Stimulated activated CD4-positive, alpha-beta T cell treated with anti-CD3 and anti-CD28 coated beads, Interleukin-15, amount 100 ng/mL, for 24 hours (primary cell): ENCODE measurements around the gene OR5P2.
A peak's percentile ranks its signal among the peaks of the same experiment; 100 is the strongest.
"Not testable (repeated sequence)": the region's sequence is repeated elsewhere in the genome, so short reads cannot be mapped to it uniquely, and the experiment has no call there.

ENCODE experiments used
- DNase-seq: peaks from one replicate; pipeline ENCODE4 v3.0.0-alpha.2; 2020

OR5P2 gene

GRCh38 chr11:7796842-7797241 lies at the start of gene OR5P2:
OR5P2 (minus strand) TSS chr11:7796942; CDS start chr11:7796942, 0 bp downstream.
- no peak for DNase-seq

GRCh38 chr11:7846003-7846402 lies 49.3 kb upstream of the OR5P2 start:
- no peak for DNase-seq

- DNase-seq = no peak
Measured at GRCh38 chr11:7844986-7845385, 48.2 kb upstream of the OR5P2 start.

GRCh38 chr11:7844521-7844920 lies 47.8 kb upstream of the OR5P2 start:
- DNase-seq = no peak

- DNase-seq = no peak
Measured at GRCh38 chr11:7840578-7840977, 43.8 kb upstream of the OR5P2 start.

GRCh38 chr11:7833527-7833926 lies 36.8 kb upstream of the OR5P2 start:
- DNase-seq = no peak

- no peak for DNase-seq
Measured at GRCh38 chr11:7830740-7831139, 34.0 kb upstream of the OR5P2 start, which contains the start of gene OR5P3. OR5P3 (minus strand) TSS chr11:7830840.

- DNase-seq = no peak
Measured at GRCh38 chr11:7826324-7826723, 29.6 kb upstream of the OR5P2 start.

GRCh38 chr11:7820417-7820816 lies 23.7 kb upstream of the OR5P2 start:
- not testable (repeated sequence) for DNase-seq

GRCh38 chr11:7814897-7815296 lies 18.2 kb upstream of the OR5P2 start:
- not testable (repeated sequence) for DNase-seq

GRCh38 chr11:7810301-7810700 lies 13.6 kb upstream of the OR5P2 start:
- DNase-seq = not testable (repeated sequence)

GRCh38 chr11:7793233-7793632 lies 3.5 kb downstream of the OR5P2 start:
- no peak for DNase-seq

- no peak for DNase-seq
Measured at GRCh38 chr11:7787239-7787638, 9.5 kb downstream of the OR5P2 start.

- no peak for DNase-seq
Measured at GRCh38 chr11:7775689-7776088, 21.1 kb downstream of the OR5P2 start.

GRCh38 chr11:7764301-7764700 lies 32.4 kb downstream of the OR5P2 start:
- not testable (repeated sequence) for DNase-seq

GRCh38 chr11:7759010-7759409 lies 37.7 kb downstream of the OR5P2 start:
- peak; percentile 9 for DNase-seq

- no peak for DNase-seq
Measured at GRCh38 chr11:7749456-7749855, 47.3 kb downstream of the OR5P2 start.
